HG03442 (cell line): ENCODE results near the gene PPP2R3A.
"Not testable (repeated sequence)": the region's sequence is repeated elsewhere in the genome, so short reads cannot be mapped to it uniquely, and the experiment has no call there.

ENCODE experiments used
- ATAC-seq: cut with Tn5 transposase; IDR thresholded peaks from one replicate; pipeline ENCODE4 v1.9.1; 2021; ENCODE audit warnings: mild to moderate bottlenecking, moderate library complexity; ENCODE audit not compliant: unreplicated experiment

Gene PPP2R3A

DNA sequence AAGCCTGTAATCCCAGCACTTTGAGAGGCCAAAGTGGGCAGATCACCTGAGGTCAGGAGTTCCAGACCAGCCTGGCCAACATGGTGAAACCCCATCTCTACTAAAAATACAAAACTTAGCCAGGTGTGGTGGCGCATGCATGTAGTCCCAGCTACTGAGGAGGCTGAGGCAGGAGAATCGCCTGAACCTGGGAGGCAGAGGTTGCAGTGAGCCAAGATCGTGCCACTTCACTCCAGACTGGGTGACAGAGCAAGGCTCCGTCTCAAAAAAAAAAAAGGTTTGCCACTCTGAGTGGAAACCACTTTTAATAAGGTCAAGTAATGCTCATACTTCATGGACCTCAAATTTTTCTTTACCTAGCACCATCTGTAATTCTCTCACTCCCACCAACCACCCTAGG lies 178.9 kb downstream of the PPP2R3A start:
- not testable (repeated sequence) for ATAC-seq

GRCh38 chr3:136146981-136147729 lies 181.6 kb downstream of the PPP2R3A start:
- ATAC-seq: no peak

DNA sequence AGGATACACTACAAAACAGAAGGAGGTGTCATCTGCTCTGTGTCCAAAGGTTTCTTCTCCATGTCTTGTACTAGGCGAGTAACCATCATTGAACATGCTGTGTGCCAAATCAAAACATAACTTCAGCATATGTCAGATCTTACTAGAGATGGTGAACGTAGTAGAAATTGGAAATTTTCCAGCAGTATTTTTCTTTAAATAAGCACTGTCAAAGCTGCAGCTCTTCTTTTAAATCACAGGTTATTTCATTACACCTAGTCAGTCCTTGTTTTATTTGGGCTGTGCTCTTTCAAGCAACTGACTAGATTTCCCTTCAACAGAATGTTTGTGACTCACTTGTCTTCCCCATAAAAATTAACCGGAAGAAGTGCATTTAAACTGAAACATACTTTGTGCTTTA lies 184.1 kb downstream of the PPP2R3A start:
- ATAC-seq: no peak

- no peak for ATAC-seq
These were observed 185.7 kb downstream of the PPP2R3A start for GRCh38 chr3:136151219-136151618.

DNA sequence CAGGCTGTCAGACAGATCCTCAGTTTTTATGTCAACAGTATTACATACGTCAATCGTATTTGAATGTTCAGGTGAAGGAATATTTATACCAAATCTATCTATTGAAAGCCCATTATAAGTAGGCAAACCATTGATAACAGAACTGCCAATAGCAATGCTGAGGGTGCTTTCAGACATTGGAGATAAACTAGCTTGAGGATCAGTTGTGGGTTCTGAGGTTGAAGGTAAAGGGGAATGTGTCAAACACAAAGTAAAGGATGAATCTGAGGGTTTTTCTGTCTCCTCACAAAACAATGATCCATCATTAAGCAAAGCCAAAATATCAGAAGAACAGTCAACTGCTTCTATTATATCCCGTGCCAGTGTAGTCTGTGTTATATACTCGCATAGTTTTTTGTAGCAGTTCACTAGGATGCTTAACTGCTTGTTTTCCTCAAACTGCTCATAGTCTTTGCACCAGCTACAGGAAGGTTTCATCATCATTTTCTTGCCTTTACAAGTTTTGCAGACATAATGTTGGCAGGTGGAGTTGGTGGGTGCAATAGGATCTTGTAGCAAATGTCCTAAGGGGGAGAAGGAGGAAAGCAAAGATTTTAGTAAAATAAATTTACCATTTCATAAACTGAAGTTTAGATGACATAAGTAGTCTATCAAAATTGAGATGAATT lies 186.8 kb downstream of the PPP2R3A start:
- ATAC-seq: no peak

GRCh38 chr3:136152963-136153362 lies 187.4 kb downstream of the PPP2R3A start:
- no peak for ATAC-seq

DNA sequence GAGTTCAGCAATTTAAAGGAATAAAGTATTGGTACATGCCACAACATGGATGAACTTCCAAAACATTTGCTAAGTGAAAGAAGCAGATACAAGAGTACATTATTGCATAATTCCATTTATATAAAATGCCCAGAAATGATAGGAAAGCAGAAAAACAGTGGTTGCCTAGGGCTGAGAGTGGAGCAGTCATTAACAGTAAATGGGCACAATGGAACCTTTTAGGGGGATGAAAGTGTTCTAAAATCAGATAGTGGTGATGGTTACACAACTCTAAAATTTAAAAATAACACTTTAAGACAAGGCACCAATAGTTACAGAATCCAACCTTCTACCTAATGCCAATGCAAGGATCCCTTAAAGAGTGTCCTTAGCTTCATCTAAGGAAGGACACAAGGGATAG lies 196.0 kb downstream of the PPP2R3A start:
- ATAC-seq: no peak

DNA sequence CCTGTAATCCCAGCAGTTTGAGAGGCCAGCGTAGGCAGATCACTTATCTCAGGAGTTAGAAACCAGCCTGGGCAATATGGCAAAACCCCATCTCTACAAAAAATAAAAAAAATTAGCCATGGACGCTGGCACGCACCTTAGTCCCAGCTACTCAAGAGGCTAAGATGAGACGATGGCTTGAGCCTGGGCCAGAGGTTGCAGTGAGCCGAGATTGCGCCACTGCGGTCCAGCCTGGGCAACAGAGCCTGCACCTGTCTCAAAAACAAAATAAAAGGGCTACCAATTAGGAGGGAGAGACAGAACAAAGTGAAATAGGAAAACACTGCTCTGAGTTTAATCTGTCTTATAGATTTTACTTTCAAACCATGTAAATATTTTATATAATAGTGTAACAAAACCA lies 196.8 kb downstream of the PPP2R3A start:
- ATAC-seq: no peak

DNA sequence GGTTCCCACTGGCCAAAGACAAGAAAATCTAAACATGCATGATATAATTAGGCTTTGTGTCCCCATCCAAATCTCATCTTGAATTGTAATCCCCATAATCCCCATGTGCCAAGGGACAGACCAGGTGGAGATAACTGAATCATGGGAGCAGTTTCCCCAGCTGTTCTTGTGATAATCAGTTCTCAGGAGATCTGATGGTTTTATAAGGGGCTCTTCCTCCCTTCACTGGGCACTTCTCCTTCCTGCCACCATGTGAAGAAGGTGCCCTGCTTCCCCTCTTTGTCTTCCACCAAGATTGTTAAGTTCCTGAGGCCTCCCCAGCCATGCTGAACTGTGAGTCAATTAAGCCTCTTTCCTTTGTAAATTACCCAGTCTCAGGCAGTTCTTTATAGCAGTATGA lies 198.1 kb downstream of the PPP2R3A start:
- ATAC-seq: not testable (repeated sequence)

- no peak for ATAC-seq
These were observed 201.0 kb downstream of the PPP2R3A start for GRCh38 chr3:136166507-136166906.

- ATAC-seq: not testable (repeated sequence)
These were observed 202.7 kb downstream of the PPP2R3A start for GRCh38 chr3:136168236-136168635.

DNA sequence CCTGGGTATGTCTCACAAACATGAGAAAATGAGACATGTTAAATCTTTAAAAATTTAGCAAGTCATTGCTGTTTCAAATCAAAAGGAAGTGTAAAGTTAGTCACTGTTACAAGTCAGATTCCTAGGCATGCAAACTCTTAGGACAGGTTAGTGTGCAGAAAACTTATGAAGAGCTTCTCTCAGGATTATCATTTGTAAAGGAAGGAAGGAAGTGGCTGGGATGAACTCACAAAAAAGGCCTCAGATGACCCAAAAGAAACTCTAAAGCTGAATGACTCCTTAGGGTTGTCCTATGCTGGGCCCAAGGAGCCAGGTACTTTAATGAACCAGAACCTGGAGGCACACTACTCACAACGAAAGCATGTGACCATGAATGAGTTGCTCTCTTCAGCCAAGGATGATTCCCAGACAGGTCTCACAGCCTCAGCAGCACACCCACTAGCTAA lies 205.6 kb downstream of the PPP2R3A start:
- no peak for ATAC-seq

GRCh38 chr3:136173939-136174490 lies 208.5 kb downstream of the PPP2R3A start:
- ATAC-seq: no peak

DNA sequence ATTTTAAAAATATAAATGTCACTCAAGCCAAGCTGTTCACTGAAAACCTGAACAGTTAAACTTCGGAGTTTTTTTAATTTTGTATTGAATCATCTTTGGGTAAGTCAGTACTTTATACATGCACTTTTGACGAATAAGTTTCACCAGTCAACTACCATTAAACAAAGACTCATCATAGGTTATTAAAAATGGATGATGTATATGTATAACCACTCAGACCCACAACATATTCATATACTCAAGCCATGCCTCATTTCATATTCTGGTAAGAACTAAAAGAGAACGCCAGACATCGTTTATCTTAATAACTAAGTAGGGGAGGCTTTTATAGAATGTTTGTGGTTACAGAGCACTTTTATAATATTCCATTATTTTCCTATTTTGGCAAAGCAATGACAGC lies 212.3 kb downstream of the PPP2R3A start:
- no peak for ATAC-seq

- no peak for ATAC-seq
These were observed 216.2 kb downstream of the PPP2R3A start for GRCh38 chr3:136181741-136182140.

DNA sequence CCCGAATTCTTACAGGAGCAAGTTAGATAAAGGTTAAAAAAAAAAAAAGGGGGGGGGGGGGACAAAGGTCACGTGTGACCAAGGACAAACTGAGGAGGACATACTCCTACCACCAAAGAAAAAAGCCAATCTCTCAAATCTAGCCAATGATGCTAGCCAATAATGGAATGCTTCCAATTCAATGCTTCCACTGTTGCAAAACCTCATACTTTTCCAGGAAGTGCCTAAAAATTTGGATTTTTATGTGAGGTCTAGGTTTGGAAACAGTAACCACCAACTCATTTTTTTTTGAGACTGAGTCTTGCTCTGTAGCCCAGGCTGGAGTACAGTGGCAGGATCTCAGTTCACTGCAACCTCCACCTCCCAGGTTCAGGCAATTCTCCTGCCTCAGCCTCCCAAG lies 219.2 kb downstream of the PPP2R3A start:
- no peak for ATAC-seq

DNA sequence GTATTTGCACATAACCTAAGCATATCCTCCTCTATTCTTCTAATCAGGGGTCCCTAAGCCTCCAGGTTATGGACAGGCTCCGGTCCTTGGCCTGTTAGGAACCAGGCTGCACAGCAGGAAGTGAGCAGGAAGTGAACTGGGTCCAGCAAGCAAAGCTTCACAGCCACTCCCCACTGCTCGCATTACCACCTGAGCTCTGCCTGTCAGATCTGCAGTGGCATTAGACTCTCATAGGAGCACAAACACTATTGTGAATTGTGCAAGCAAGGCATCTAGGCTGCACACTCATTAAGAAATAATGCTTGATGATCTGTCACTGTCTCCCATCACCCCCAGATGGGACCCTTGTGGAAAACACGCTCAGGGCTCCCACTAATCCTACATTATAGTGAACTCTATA lies 220.8 kb downstream of the PPP2R3A start:
- ATAC-seq: no peak

DNA sequence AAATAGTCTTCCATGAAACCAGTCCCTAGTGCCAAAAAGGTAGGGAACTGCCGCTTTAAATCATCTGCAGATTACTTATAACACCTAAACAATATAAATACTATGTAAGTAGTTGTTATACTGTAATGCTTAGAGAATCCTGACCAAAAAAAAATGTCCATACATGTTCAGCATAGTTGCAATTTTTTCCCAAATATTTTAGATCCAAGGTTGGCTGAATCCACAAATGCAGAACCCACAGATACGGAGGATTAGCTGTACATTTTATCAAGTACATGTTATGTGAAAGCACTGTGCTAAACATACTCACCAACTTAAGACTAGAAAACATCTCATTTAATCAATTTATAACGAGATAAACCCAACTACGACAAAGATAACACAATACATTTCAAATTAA lies 221.3 kb downstream of the PPP2R3A start:
- no peak for ATAC-seq

DNA sequence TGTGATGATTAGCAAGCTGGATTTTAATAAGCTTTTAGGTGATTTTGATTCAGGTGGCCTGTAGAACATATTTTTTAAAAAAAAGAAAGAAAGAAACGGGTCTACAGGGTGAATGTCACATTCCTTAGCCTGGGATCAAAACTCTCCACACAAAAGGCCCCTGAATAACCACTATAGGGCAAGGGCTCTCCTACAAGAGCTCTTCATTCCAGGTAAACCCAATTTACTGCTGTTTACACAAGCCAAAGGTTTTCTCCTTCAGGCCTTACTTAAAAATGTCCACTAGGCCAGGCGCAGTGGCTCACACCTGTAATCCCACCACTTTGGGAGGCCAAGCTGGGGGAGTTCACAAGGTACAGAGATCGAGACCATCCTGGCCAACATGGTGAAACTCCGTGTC lies 222.3 kb downstream of the PPP2R3A start:
- ATAC-seq: no peak

- ATAC-seq: no peak
These were observed 223.5 kb downstream of the PPP2R3A start for GRCh38 chr3:136189043-136189442.

GRCh38 chr3:136189859-136190617 lies 224.5 kb downstream of the PPP2R3A start:
- ATAC-seq: no peak
